ENCODE measurements around the gene EPS8L3.

DNA sequence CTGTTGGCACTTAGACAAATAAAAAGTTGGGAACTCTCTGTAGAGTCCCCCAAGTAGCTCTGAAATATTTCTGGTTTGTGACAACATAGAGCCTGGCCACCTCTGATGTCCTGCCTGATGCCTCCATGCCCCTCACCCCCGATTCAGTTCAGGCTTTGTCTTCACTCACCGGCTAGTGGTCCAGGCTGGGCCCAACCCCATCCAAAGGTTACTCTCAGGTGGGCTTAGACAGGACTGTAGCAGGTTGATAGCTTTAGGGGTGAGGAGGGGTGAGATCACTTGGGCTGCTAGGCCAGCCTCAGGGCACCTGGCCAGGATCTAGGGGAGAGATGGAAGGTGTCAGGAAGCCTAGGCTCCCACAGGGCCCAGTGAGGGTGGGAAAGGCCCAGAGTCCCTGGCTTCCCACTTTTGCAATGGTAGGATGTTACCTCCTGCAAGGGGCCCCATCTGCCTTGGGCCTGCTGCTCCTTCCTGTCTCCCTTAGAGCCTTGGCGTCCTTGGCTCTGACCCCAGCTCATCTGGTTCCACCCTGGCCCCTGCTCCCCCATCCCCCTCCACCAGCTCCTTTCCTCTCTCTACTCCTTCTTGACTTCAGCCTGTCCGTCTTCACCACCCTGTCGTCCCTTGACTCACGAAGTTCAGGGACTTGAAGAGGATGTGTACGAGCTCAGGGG is 6.7 kb downstream of the EPS8L3 start:
- TF ChIP-seq POLR2AphosphoS5 (IDR thresholded peaks at IDR 0.05) (no peak), SMC3 (conservative IDR thresholded peaks at IDR 0.05; ENCODE audit: poor library complexity) (no peak), EZH2 (IDR thresholded peaks at IDR 0.05; ENCODE audit: borderline replicate concordance, insufficient read depth, low read length, poor library complexity, severe bottlenecking) (no peak), TAF1 (IDR thresholded peaks at IDR 0.05; ENCODE audit: low read depth) (no peak), EP300 (conservative IDR thresholded peaks at IDR 0.05; ENCODE audit: poor library complexity, severe bottlenecking) (no peak)
- TF ChIP-seq, protein P1, sequence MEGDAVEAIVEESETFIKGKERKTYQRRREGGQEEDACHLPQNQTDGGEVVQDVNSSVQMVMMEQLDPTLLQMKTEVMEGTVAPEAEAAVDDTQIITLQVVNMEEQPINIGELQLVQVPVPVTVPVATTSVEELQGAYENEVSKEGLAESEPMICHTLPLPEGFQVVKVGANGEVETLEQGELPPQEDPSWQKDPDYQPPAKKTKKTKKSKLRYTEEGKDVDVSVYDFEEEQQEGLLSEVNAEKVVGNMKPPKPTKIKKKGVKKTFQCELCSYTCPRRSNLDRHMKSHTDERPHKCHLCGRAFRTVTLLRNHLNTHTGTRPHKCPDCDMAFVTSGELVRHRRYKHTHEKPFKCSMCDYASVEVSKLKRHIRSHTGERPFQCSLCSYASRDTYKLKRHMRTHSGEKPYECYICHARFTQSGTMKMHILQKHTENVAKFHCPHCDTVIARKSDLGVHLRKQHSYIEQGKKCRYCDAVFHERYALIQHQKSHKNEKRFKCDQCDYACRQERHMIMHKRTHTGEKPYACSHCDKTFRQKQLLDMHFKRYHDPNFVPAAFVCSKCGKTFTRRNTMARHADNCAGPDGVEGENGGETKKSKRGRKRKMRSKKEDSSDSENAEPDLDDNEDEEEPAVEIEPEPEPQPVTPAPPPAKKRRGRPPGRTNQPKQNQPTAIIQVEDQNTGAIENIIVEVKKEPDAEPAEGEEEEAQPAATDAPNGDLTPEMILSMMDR (IDR thresholded peaks at IDR 0.05; ENCODE audit: poor library complexity, severe bottlenecking), result no peak
- TF ChIP-seq, protein P2, sequence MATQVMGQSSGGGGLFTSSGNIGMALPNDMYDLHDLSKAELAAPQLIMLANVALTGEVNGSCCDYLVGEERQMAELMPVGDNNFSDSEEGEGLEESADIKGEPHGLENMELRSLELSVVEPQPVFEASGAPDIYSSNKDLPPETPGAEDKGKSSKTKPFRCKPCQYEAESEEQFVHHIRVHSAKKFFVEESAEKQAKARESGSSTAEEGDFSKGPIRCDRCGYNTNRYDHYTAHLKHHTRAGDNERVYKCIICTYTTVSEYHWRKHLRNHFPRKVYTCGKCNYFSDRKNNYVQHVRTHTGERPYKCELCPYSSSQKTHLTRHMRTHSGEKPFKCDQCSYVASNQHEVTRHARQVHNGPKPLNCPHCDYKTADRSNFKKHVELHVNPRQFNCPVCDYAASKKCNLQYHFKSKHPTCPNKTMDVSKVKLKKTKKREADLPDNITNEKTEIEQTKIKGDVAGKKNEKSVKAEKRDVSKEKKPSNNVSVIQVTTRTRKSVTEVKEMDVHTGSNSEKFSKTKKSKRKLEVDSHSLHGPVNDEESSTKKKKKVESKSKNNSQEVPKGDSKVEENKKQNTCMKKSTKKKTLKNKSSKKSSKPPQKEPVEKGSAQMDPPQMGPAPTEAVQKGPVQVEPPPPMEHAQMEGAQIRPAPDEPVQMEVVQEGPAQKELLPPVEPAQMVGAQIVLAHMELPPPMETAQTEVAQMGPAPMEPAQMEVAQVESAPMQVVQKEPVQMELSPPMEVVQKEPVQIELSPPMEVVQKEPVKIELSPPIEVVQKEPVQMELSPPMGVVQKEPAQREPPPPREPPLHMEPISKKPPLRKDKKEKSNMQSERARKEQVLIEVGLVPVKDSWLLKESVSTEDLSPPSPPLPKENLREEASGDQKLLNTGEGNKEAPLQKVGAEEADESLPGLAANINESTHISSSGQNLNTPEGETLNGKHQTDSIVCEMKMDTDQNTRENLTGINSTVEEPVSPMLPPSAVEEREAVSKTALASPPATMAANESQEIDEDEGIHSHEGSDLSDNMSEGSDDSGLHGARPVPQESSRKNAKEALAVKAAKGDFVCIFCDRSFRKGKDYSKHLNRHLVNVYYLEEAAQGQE (IDR thresholded peaks at IDR 0.05; ENCODE audit: borderline replicate concordance), result no peak

Measured in neural cell (in vitro differentiated cells).